ENCODE results near the gene ABCC2. TPM values are rescaled to one million over a fixed set of nuclear protein-coding genes. Genes with fewer than 3 reads are reported as not detected.

Gene ABCC2
- total and polyA plus RNA-seq, 9 of the 15 experiments (the other 6 are each of a cell fraction or from before 2014, with no cell fraction given): 0.03 to 0.18 (median 0.10) TPM; not detected in 1

DNA sequence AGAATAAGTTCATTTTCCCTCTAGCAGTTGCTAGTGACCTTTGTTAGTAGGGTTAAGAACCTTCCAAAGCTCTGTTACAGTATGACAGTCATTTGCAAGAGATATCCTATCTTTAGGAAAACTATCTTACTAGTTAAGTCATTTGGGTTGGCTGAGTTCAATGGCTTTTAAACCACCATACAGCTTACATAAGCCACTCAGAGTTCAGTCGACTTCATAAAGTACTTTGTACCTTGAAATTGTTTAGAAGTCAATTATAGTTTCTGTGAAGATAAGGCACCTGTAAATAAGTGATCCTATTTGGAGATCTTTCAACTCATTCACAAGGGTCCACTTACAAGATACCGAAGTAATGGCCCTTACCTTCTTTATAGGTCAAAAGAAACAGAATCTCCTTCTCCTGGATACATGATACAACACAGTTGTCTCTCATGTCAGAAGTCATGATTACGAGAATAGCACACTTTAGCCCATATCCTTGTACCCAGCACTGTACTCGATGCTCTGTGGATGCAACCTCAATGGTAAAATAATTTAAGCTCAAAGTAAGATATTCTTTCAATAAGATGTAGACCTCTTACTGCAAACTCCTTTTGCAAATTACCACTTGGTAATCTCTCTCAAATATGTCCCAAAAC, 11.9 kb upstream of the ABCC2 start (continued):
- TF ChIP-seq, protein P1, sequence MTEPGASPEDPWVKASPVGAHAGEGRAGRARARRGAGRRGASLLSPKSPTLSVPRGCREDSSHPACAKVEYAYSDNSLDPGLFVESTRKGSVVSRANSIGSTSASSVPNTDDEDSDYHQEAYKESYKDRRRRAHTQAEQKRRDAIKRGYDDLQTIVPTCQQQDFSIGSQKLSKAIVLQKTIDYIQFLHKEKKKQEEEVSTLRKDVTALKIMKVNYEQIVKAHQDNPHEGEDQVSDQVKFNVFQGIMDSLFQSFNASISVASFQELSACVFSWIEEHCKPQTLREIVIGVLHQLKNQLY (CRISPR knock-in tag; conservative IDR thresholded peaks at IDR 0.05): no peak
- no peak for TF ChIP-seq NFE2L1 (tag; IDR thresholded peaks at IDR 0.05; ENCODE audit: borderline replicate concordance, low read depth)
- TF ChIP-seq, protein P2, sequence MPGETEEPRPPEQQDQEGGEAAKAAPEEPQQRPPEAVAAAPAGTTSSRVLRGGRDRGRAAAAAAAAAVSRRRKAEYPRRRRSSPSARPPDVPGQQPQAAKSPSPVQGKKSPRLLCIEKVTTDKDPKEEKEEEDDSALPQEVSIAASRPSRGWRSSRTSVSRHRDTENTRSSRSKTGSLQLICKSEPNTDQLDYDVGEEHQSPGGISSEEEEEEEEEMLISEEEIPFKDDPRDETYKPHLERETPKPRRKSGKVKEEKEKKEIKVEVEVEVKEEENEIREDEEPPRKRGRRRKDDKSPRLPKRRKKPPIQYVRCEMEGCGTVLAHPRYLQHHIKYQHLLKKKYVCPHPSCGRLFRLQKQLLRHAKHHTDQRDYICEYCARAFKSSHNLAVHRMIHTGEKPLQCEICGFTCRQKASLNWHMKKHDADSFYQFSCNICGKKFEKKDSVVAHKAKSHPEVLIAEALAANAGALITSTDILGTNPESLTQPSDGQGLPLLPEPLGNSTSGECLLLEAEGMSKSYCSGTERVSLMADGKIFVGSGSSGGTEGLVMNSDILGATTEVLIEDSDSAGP (CRISPR knock-in tag; IDR thresholded peaks at IDR 0.05): no peak
- TF ChIP-seq, protein P3, sequence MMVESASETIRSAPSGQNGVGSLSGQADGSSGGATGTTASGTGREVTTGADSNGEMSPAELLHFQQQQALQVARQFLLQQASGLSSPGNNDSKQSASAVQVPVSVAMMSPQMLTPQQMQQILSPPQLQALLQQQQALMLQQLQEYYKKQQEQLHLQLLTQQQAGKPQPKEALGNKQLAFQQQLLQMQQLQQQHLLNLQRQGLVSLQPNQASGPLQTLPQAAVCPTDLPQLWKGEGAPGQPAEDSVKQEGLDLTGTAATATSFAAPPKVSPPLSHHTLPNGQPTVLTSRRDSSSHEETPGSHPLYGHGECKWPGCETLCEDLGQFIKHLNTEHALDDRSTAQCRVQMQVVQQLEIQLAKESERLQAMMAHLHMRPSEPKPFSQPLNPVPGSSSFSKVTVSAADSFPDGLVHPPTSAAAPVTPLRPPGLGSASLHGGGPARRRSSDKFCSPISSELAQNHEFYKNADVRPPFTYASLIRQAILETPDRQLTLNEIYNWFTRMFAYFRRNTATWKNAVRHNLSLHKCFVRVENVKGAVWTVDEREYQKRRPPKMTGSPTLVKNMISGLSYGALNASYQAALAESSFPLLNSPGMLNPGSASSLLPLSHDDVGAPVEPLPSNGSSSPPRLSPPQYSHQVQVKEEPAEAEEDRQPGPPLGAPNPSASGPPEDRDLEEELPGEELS (CRISPR knock-in tag; IDR thresholded peaks at IDR 0.05; ENCODE audit: borderline replicate concordance): no peak
- TF ChIP-seq E2F3 (CRISPR knock-in tag; IDR thresholded peaks at IDR 0.05): no peak
- TF ChIP-seq NFIC (IDR thresholded peaks at IDR 0.05): no peak
